Colonic mucosa (tissue), 4 donors: ENCODE results near the gene PRELID1. TPM values are rescaled to one million over a fixed set of nuclear protein-coding genes. Genes with fewer than 3 reads are reported as not detected.

Experiments
- DNase-seq: peaks from one replicate; pipeline ENCODE4 v3.0.0-alpha.2; 2020
- H3K27ac ChIP-seq: fragments of 200-600 bp; one replicate; pipeline ENCODE4 v1.8.0; 2021
- H3K27me3 ChIP-seq: fragments of 200-600 bp; one replicate; pipeline ENCODE4 v1.8.0; 2021
- H3K36me3 ChIP-seq: fragments of 200-600 bp; one replicate; pipeline ENCODE4 v1.8.0; 2021
- H3K4me1 ChIP-seq: fragments of 200-600 bp; one replicate; pipeline ENCODE4 v1.8.0; 2021; ENCODE audit warnings: mild to moderate bottlenecking
- H3K4me3 ChIP-seq: fragments of 200-600 bp; one replicate; pipeline ENCODE4 v1.8.0; 2021
- H3K9ac ChIP-seq, 2 donors: one replicate each; pipeline ENCODE4 v1.7.0; 2013; ENCODE audit warnings: control low read depth in 2 of 2, low read depth in 2 of 2, low read length in 2 of 2
- H3K9me3 ChIP-seq: fragments of 200-600 bp; one replicate; pipeline ENCODE4 v1.8.0; 2021
- intact Hi-C: fragments of 100-400 bp; cut with DNase I; formaldehyde crosslinking; loops from one replicate; pipeline ENCODE4 v1.14.1; 2022
- total RNA-seq, 2 donors: library from RNA; stranded (reverse); fragmentation: NEBNext Ultra II Directional in 1 of 2; extraction: Animal tissue kit (Norgen Biotek cat#: 25700) in 1 of 2; gene quantifications; one replicate each; pipeline ENCODE4 v1.2.1, GENCODE V29; 2021
- TF ChIP-seq, protein P1 (sequence below): fragments of 200-600 bp; IDR thresholded peaks from one replicate; pipeline ENCODE4 v1.8.0; 2022; ENCODE audit warnings: antibody characterized with exemption, mild to moderate bottlenecking
- donor health status: healthy.
- donor health status: DM: no; HTN: no; CAD: no.
- donor health status: DM: no; HTN: no; CAD: no.

PRELID1 gene
- total RNA-seq, 2 donors from 2014 or later = 245 to 396 TPM

GRCh38 chr5:177330991-177331842 lies 27.6 kb downstream of the PRELID1 start:
- H3K9ac ChIP-seq = no peak overlapping the region
- intact Hi-C loops = no loop called here
- peaks cover 33% of the 10 kb centered on the region for H3K36me3 ChIP-seq
- no peak overlapping the region for H3K27ac ChIP-seq
- no peaks in the 10 kb centered on the region for H3K9me3 ChIP-seq
- no peak overlapping the region for H3K4me3 ChIP-seq
- TF ChIP-seq, protein P1, sequence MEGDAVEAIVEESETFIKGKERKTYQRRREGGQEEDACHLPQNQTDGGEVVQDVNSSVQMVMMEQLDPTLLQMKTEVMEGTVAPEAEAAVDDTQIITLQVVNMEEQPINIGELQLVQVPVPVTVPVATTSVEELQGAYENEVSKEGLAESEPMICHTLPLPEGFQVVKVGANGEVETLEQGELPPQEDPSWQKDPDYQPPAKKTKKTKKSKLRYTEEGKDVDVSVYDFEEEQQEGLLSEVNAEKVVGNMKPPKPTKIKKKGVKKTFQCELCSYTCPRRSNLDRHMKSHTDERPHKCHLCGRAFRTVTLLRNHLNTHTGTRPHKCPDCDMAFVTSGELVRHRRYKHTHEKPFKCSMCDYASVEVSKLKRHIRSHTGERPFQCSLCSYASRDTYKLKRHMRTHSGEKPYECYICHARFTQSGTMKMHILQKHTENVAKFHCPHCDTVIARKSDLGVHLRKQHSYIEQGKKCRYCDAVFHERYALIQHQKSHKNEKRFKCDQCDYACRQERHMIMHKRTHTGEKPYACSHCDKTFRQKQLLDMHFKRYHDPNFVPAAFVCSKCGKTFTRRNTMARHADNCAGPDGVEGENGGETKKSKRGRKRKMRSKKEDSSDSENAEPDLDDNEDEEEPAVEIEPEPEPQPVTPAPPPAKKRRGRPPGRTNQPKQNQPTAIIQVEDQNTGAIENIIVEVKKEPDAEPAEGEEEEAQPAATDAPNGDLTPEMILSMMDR = no peak
- no peak for DNase-seq
- no peaks in the 10 kb centered on the region for H3K4me1 ChIP-seq
- H3K27me3 ChIP-seq = no peaks in the 10 kb centered on the region

- Histone ChIP-seq H3K27ac (no peak overlapping the region), H3K9ac (no peak overlapping the region), H3K4me1 (no peaks in the 10 kb centered on the region), H3K27me3 (no peaks in the 10 kb centered on the region), H3K9me3 (no peaks in the 10 kb centered on the region), H3K36me3 (peaks cover 42% of the 10 kb centered on the region), H3K4me3 (no peak overlapping the region)
- TF ChIP-seq, protein P1 = no peak
- intact Hi-C loops = no loop called here
- no peak for DNase-seq
These were observed 28.7 kb downstream of the PRELID1 start for GRCh38 chr5:177332031-177332895.

DNA sequence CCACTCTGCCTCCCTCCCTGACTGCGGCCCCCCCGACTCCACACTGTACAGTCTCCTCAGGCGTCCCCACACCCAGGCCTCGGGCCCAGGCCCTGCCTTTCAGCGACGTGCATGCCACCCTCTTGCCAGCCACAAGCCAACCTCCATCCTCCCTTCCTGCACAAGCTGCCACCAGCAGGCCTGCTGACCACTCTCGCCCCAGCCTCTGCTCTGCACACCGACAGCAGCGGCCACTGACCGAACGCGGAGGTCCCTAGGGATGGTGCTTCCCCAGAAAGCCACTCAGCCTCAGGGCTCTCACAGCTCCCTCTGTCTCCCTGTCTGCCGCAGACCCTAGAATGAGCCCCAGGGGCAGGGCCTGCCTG lies 29.3 kb downstream of the PRELID1 start:
- no peak for DNase-seq
- Histone ChIP-seq H3K4me1 (no peaks in the 10 kb centered on the region), H3K27ac (no peak overlapping the region), H3K36me3 (peaks cover 47% of the 10 kb centered on the region), H3K4me3 (no peak overlapping the region), H3K27me3 (no peaks in the 10 kb centered on the region), H3K9me3 (no peaks in the 10 kb centered on the region), H3K9ac (no peak overlapping the region)
- TF ChIP-seq, protein P1 = no peak
- intact Hi-C loops = no loop called here

DNA sequence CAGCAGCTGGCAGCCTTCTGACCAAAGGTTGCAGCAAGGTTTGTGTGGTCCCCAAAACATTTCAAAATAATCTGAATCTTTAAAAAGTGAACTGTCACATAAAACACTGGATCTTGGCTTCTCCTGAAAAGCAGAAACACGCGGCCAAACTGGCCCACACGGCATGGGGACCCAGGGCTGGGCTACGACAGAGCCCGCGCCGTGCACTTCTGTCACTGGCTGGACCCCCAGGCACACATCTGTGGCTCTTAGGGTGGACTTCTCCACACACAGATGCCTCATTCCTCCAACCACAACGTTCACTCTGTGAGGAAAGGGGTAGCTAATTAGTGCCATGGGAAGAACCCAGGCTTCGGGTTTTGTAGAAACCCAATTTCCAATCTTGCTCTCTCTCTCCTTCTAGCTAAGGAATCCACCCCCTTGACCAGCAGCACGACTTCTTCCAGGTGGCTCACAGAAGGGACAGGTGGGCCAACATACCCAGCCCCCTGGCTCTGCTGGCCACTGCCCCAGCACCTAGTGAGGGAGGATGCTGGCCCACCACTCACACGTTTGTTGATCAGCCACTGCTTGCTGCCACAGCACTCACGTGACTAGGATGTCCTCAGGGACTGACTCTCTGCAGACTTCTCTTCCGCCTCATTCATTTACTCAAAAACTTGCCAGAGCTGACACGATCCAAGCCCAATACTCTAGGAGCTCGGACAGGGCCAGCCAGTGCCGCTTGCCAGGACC lies 30.0 kb downstream of the PRELID1 start:
- intact Hi-C loops = no loop called here
- H3K36me3 ChIP-seq = peaks cover 47% of the 10 kb centered on the region
- no peak overlapping the region for H3K9ac ChIP-seq
- DNase-seq = no peak
- no peaks in the 10 kb centered on the region for H3K4me1 ChIP-seq
- H3K9me3 ChIP-seq = no peaks in the 10 kb centered on the region
- H3K27ac ChIP-seq = no peak overlapping the region
- TF ChIP-seq, protein P1 = no peak
- H3K27me3 ChIP-seq = no peaks in the 10 kb centered on the region
- H3K4me3 ChIP-seq = no peak overlapping the region

DNA sequence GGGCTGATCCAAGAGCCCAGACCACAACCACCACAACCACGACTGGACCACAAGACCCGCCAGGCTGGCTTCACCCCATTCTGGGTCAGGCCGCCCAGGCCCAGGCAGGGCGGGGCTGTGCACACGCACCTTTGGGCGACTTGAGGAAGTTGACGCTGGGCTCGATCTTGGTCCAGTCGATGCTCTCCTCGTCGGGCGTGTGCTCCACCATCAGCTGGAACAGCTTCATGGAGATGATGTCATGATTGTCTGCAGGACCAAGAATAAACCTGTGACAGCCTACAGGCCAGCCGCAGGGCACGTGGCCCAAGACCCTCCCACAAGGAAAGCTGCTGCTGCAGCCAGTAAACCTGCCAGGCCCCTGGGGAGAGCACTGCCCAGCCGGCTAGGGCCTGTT lies 30.6 kb downstream of the PRELID1 start:
- DNase-seq = no peak
- Histone ChIP-seq H3K36me3 (peaks cover 47% of the 10 kb centered on the region), H3K27me3 (no peaks in the 10 kb centered on the region), H3K27ac (no peak overlapping the region), H3K4me1 (no peaks in the 10 kb centered on the region), H3K4me3 (no peak overlapping the region), H3K9ac (no peak overlapping the region), H3K9me3 (no peaks in the 10 kb centered on the region)
- intact Hi-C loops = no loop called here
- TF ChIP-seq, protein P1 = no peak
